Testis (tissue), 2 donors: ENCODE data around the gene ANKS6.

ENCODE experiments used
- CTCF ChIP-seq, 3 experiments: fragments of 450-650 bp in 2 of 3; fragments of 200-600 bp in 1 of 3; sonication (generic) in 1 of 3; IDR thresholded peaks; one replicate each; pipeline ENCODE4 v1.5.1; 2016 to 2019; ENCODE audit warnings: antibody characterized with exemption in 3 of 3, mild to moderate bottlenecking in 2 of 3, moderate library complexity in 1 of 3
- POLR2A ChIP-seq: fragments of 450-650 bp; IDR thresholded peaks from one replicate; pipeline ENCODE4 v1.6.1; 2017; ENCODE audit warnings: antibody characterized with exemption, mild to moderate bottlenecking, moderate library complexity

GRCh38 chr9:98687911-98688310 lies 108.4 kb downstream of the ANKS6 start:
- no peak for TF ChIP-seq CTCF (IDR thresholded peaks at IDR 0.05)
- no peak for TF ChIP-seq POLR2A
